A673 (cell line): ENCODE measurements around the gene CLMP. TPM values are rescaled to one million over a fixed set of nuclear protein-coding genes. Genes with fewer than 3 reads are reported as not detected.

ENCODE experiments used
- BruUV-seq: library from RNA; stranded (reverse); fragments of 400-500 nt; replicated peaks from 2 replicates; lab custom pipeline; 2021; lab: Mats Ljungman, UMichigan
- CTCF ChIA-PET: fragments of 300-600 bp; sonication (Branson Sonifier 250); formaldehyde crosslinking; loops from one replicate; lab custom pipeline; 2022; ENCODE audit warnings: antibody characterized with exemption; lab: Charles Lee
- POLR2A ChIA-PET: fragments of 300-600 bp; sonication (Branson Sonifier 250); formaldehyde crosslinking; loops from one replicate; lab custom pipeline; 2022; ENCODE audit warnings: antibody characterized with exemption; ENCODE audit not compliant: low non-redundant PET; lab: Charles Lee
- DNase-seq: peaks from one replicate; pipeline ENCODE4 v3.0.0-alpha.2; 2015; ENCODE audit warnings: low spot score
- H3K27ac ChIP-seq: fragments of 200-600 bp; sonication (generic); 2 replicates; pipeline ENCODE4 v1.5.1; 2016; ENCODE audit warnings: mixed run types, low read depth, mild to moderate bottlenecking, mixed read lengths, antibody characterized with exemption, low read length; ENCODE audit not compliant: poor library complexity, severe bottlenecking
- H3K27me3 ChIP-seq: fragments of 200-600 bp; sonication (generic); replicated peaks from 2 replicates; pipeline ENCODE4 v1.6.1; 2017; ENCODE audit warnings: mixed run types, low read depth, mild to moderate bottlenecking, mixed read lengths, antibody characterized with exemption, low read length; ENCODE audit not compliant: insufficient read depth, poor library complexity
- H3K36me3 ChIP-seq: fragments of 200-600 bp; sonication (generic); 2 replicates; pipeline ENCODE4 v1.6.1; 2016; ENCODE audit warnings: mixed run types, mild to moderate bottlenecking, mixed read lengths, antibody characterized with exemption, low read length; ENCODE audit not compliant: insufficient read depth, poor library complexity, severe bottlenecking
- H3K4me1 ChIP-seq: fragments of 200-600 bp; sonication (generic); 2 replicates; pipeline ENCODE4 v1.6.1; 2017; ENCODE audit warnings: mixed run types, mild to moderate bottlenecking, mixed read lengths, antibody characterized with exemption, low read length; ENCODE audit not compliant: insufficient read depth, poor library complexity, severe bottlenecking
- H3K4me3 ChIP-seq: fragments of 200-600 bp; sonication (generic); 2 replicates; pipeline ENCODE4 v1.5.1; 2016; ENCODE audit warnings: low read depth, mixed run types, mild to moderate bottlenecking, mixed read lengths, low read length; ENCODE audit not compliant: poor library complexity, severe bottlenecking
- H3K9me3 ChIP-seq: fragments of 200-600 bp; sonication (generic); 2 replicates; pipeline ENCODE4 v1.6.1; 2016; ENCODE audit warnings: mixed run types, low read depth, mild to moderate bottlenecking, mixed read lengths, antibody characterized with exemption, low read length; ENCODE audit not compliant: poor library complexity, severe bottlenecking
- CTCF ChIP-seq: fragments of 300-800, 200-600 bp; sonication (generic); conservative IDR thresholded peaks from 2 replicates; pipeline ENCODE4 v1.5.1; 2017; ENCODE audit warnings: low read depth, mild to moderate bottlenecking, antibody characterized with exemption, low read length, moderate library complexity, mixed read lengths
- EZH2 ChIP-seq: fragments of 200-600 bp; sonication (generic); IDR thresholded peaks from 2 replicates; pipeline ENCODE4 v1.6.1; 2017; ENCODE audit warnings: borderline replicate concordance, low read depth, mild to moderate bottlenecking, mixed read lengths, antibody characterized with exemption, low read length; ENCODE audit not compliant: poor library complexity, severe bottlenecking
- intact Hi-C: fragments of 100-400 bp; cut with micrococcal nuclease; formaldehyde crosslinking; loops from one replicate; pipeline ENCODE4 v1.10.0; 2022; ENCODE audit not compliant: unreplicated experiment
- total RNA-seq: library from RNA; stranded (reverse); gene quantifications from 2 replicates; pipeline ENCODE4 v1.2.3, GENCODE V29; 2021

CLMP gene
- total RNA-seq, 1 experiment from 2014 or later: 62.6 TPM

GRCh38 chr11:123083623-123084029 lies 111.4 kb downstream of the CLMP start:
- TF ChIP-seq EZH2 (no peak), CTCF (no peak)
- H3K4me1 ChIP-seq: peaks cover 12% of the 10 kb centered on the region
- no TSS peak for BruUV-seq
- peaks cover 8% of the 10 kb centered on the region for H3K36me3 ChIP-seq
- CTCF ChIA-PET: interaction anchor here (0.6 kb wide), 1 partner anchor 22 kb away, joined by 6 read pairs; the partner anchor contains the start of gene HSPA8
- H3K27me3 ChIP-seq: no peaks in the 10 kb centered on the region
- intact Hi-C loops: loop anchor here (2.0 kb wide), 1 partner anchor 15 kb away; no protein-coding TSS in a partner anchor
- POLR2A ChIA-PET: interaction anchor here (0.9 kb wide), 1 partner anchor 20 kb away, joined by 4 read pairs; no protein-coding TSS in a partner anchor
- DNase-seq: peak; percentile 95
- H3K9me3 ChIP-seq: no peaks in the 10 kb centered on the region
- H3K27ac ChIP-seq: peak overlapping the region; percentile 31
- H3K4me3 ChIP-seq: no peak overlapping the region

GRCh38 chr11:123082977-123083376 lies 112.1 kb downstream of the CLMP start:
- H3K36me3 ChIP-seq: peaks cover 8% of the 10 kb centered on the region
- intact Hi-C loops: loop anchor here (2.0 kb wide), 1 partner anchor 14 kb away; no protein-coding TSS in a partner anchor
- no peaks in the 10 kb centered on the region for H3K9me3 ChIP-seq
- ChIA-PET CTCF (interaction anchor here (0.6 kb wide), 1 partner anchor 21 kb away, joined by 6 read pairs; the partner anchor contains the start of gene HSPA8), POLR2A (interaction anchor here (0.9 kb wide), 1 partner anchor 19 kb away, joined by 4 read pairs; no protein-coding TSS in a partner anchor)
- BruUV-seq: no TSS peak
- H3K4me3 ChIP-seq: no peak overlapping the region
- no peak for TF ChIP-seq EZH2
- no peak for TF ChIP-seq CTCF
- no peaks in the 10 kb centered on the region for H3K27me3 ChIP-seq
- H3K4me1 ChIP-seq: peaks cover 12% of the 10 kb centered on the region
- H3K27ac ChIP-seq: peak overlapping the region; percentile 33
- DNase-seq: no peak

GRCh38 chr11:123080015-123080414 lies 115.0 kb downstream of the CLMP start:
- POLR2A ChIA-PET: no interaction called here
- no TSS peak for BruUV-seq
- peaks cover 12% of the 10 kb centered on the region for H3K4me1 ChIP-seq

More at GRCh38 chr11:123080015-123080414, 115.0 kb downstream of the CLMP start:
- DNase-seq: no peak
- Histone ChIP-seq H3K27me3 (no peaks in the 10 kb centered on the region), H3K36me3 (peaks cover 5% of the 10 kb centered on the region), H3K27ac (no peak overlapping the region), H3K4me3 (no peak overlapping the region), H3K9me3 (no peaks in the 10 kb centered on the region)
- TF ChIP-seq EZH2: no peak
- no peak for TF ChIP-seq CTCF
- intact Hi-C loops: no loop called here
- CTCF ChIA-PET: interaction anchor here (0.6 kb wide), 1 partner anchor 27 kb away, joined by 4 read pairs; no protein-coding TSS in a partner anchor
